HepG2 (cell line): ENCODE measurements around the gene GRIFIN. TPM values are rescaled to one million over a fixed set of nuclear protein-coding genes. Genes with fewer than 3 reads are reported as not detected.

Experiments used
- EP300 ChIP-seq, 3 experiments: sonication (generic) in 1 of 3; formaldehyde crosslinking in 1 of 3; IDR thresholded peaks; 2 replicates each; pipeline versions ENCODE4 v1.5.1 to v1.6.1; 2011 to 2020; ENCODE audit warnings: low read depth in 2 of 3, low read length in 2 of 3, borderline replicate concordance in 1 of 3, improper control_type of control experiment in 1 of 3, mild to moderate bottlenecking in 1 of 3, missing genetic modification reagents in 1 of 3, moderate library complexity in 1 of 3
- HMG20A ChIP-seq: IDR thresholded peaks from 2 replicates; pipeline ENCODE4 v1.6.1; 2016; ENCODE audit warnings: borderline replicate concordance
- ISL2 ChIP-seq: sonication (generic); formaldehyde crosslinking; IDR thresholded peaks from 2 replicates; pipeline ENCODE4 v1.5.0; 2020; ENCODE audit warnings: missing genetic modification reagents
- NCOA5 ChIP-seq: sonication (generic); formaldehyde crosslinking; IDR thresholded peaks from 2 replicates; pipeline ENCODE4 v1.4.0; 2020; ENCODE audit warnings: missing genetic modification reagents
- PLSCR1 ChIP-seq: sonication (generic); formaldehyde crosslinking; IDR thresholded peaks from 2 replicates; pipeline ENCODE4 v1.5.0; 2020; ENCODE audit warnings: missing genetic modification reagents, mild to moderate bottlenecking, borderline replicate concordance
- PRDM10 ChIP-seq: sonication (generic); formaldehyde crosslinking; IDR thresholded peaks from 2 replicates; pipeline ENCODE4 v1.4.0; 2020; ENCODE audit warnings: low read depth, missing genetic modification reagents
- PREB ChIP-seq: sonication (generic); formaldehyde crosslinking; IDR thresholded peaks from 2 replicates; pipeline ENCODE4 v1.4.0; 2020; ENCODE audit warnings: missing genetic modification reagents
- TCF12 ChIP-seq, 2 experiments: fragments of 450-650 bp in 1 of 2; sonication (generic) in 1 of 2; formaldehyde crosslinking in 1 of 2; IDR thresholded peaks; 2 replicates each; pipeline versions ENCODE4 v1.6.1 to v1.8.0; 2017 to 2022; ENCODE audit warnings: antibody characterized with exemption in 1 of 2, mild to moderate bottlenecking in 1 of 2, missing genetic modification reagents in 1 of 2, moderate library complexity in 1 of 2
- TCF7 ChIP-seq: sonication (generic); IDR thresholded peaks from 2 replicates; pipeline ENCODE4 v1.6.1; 2016; ENCODE audit warnings: antibody characterized with exemption, low read depth
- THAP8 ChIP-seq: sonication (generic); formaldehyde crosslinking; IDR thresholded peaks from 2 replicates; pipeline ENCODE4 v1.5.1; 2020; ENCODE audit warnings: missing genetic modification reagents, mild to moderate bottlenecking, borderline replicate concordance
- ZNF329 ChIP-seq: sonication (generic); formaldehyde crosslinking; IDR thresholded peaks from 2 replicates; pipeline ENCODE4 v1.9.0; 2021; ENCODE audit warnings: low read depth, mild to moderate bottlenecking, missing genetic modification reagents
- ZNF441 ChIP-seq: sonication (generic); formaldehyde crosslinking; IDR thresholded peaks from 2 replicates; pipeline ENCODE4 v1.7.0; 2021; ENCODE audit warnings: missing genetic modification reagents, borderline replicate concordance
- polyA plus RNA-seq, 8 experiments: library from polyadenylated mRNA; depleted of rRNA in 3 of 8; stranded (reverse) in 7 of 8; unstranded in 1 of 8; fragments of >200 nt; fragmentation: Illumina TruSeq in 4 of 8; extraction: Trizol in 4 of 8; gene quantifications; 2 replicates each; pipeline versions ENCODE4 v1.2.1 to v1.2.3, GENCODE V29; 2011 to 2016; ENCODE audit warnings: low read depth in 4 of 8, missing spikeins in 1 of 8, mixed read lengths in 1 of 8; ENCODE audit not compliant: insufficient read depth in 1 of 8
- total RNA-seq, 5 experiments: library from RNA; depleted of rRNA; stranded (reverse); fragments of >200 nt; fragmentation: Illumina TruSeq; extraction: Trizol; gene quantifications; 2 replicates each; pipeline ENCODE4 v1.2.3, GENCODE V29; 2016; ENCODE audit warnings: low read depth in 1 of 5
- TF ChIP-seq, protein P1 (sequence below): IDR thresholded peaks from 2 replicates; pipeline ENCODE4 v1.6.1; 2016
- TF ChIP-seq, protein P2 (sequence below): sonication (generic); formaldehyde crosslinking; IDR thresholded peaks from 2 replicates; pipeline ENCODE4 v1.4.0; 2020; ENCODE audit warnings: mild to moderate bottlenecking, missing genetic modification reagents
- TF ChIP-seq, protein P3 (sequence below): IDR thresholded peaks from 2 replicates; pipeline ENCODE4 v1.6.1; 2016; ENCODE audit warnings: mild to moderate bottlenecking

The GRIFIN gene
- total and polyA plus RNA-seq, 2 of the 13 experiments (the other 11 are each of a cell fraction or from before 2014, with no cell fraction given) = not detected

DNA sequence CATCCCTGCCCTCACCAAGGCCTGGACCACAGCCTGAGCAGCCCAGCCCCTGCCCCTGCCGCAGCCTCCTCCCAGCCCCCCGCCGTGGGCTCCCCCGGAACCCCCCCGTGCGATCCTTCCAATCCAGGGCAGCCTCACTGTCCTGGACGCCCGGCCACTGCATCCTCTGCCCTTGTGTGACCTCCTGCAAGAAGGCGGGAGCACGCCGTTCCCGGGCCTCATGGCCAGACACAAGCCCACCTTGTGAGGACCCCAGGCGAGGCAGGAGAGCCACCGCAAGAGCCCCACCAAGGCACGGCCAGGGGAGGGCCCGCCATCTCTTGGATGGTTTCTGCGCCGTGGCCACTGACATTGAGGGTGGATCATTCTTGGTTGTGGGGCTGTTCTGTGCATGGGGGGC is 35.6 kb upstream of the GRIFIN start (continued):
- TF ChIP-seq PRDM10 (no peak), THAP8 (CRISPR knock-in tag) (no peak), HMG20A (CRISPR knock-in tag) (no peak), TCF7 (no peak), ZNF441 (no peak; the same call in 1 of the 2 replicates), PLSCR1 (no peak), TCF12 (IDR thresholded peaks at IDR 0.05) (no peak), TCF12 (CRISPR knock-in tag; IDR thresholded peaks at IDR 0.05) (no peak; the same call in 1 of the 2 replicates), PREB (CRISPR knock-in tag) (no peak), EP300 (IDR thresholded peaks at IDR 0.05; ENCODE audit: low read depth in 2 of 2, low read length in 2 of 2) (no peak), EP300 (CRISPR knock-in tag; IDR thresholded peaks at IDR 0.05; ENCODE audit: borderline replicate concordance) (no peak), ISL2 (CRISPR knock-in tag) (no peak), ZNF329 (CRISPR knock-in tag) (no peak), NCOA5 (no peak)
- TF ChIP-seq, protein P1, sequence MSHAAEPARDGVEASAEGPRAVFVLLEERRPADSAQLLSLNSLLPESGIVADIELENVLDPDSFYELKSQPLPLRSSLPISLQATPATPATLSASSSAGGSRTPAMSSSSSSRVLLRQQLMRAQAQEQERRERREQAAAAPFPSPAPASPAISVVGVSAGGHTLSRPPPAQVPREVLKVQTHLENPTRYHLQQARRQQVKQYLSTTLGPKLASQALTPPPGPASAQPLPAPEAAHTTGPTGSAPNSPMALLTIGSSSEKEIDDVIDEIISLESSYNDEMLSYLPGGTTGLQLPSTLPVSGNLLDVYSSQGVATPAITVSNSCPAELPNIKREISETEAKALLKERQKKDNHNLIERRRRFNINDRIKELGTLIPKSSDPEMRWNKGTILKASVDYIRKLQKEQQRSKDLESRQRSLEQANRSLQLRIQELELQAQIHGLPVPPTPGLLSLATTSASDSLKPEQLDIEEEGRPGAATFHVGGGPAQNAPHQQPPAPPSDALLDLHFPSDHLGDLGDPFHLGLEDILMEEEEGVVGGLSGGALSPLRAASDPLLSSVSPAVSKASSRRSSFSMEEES (CRISPR knock-in tag) = no peak
- TF ChIP-seq, protein P2, sequence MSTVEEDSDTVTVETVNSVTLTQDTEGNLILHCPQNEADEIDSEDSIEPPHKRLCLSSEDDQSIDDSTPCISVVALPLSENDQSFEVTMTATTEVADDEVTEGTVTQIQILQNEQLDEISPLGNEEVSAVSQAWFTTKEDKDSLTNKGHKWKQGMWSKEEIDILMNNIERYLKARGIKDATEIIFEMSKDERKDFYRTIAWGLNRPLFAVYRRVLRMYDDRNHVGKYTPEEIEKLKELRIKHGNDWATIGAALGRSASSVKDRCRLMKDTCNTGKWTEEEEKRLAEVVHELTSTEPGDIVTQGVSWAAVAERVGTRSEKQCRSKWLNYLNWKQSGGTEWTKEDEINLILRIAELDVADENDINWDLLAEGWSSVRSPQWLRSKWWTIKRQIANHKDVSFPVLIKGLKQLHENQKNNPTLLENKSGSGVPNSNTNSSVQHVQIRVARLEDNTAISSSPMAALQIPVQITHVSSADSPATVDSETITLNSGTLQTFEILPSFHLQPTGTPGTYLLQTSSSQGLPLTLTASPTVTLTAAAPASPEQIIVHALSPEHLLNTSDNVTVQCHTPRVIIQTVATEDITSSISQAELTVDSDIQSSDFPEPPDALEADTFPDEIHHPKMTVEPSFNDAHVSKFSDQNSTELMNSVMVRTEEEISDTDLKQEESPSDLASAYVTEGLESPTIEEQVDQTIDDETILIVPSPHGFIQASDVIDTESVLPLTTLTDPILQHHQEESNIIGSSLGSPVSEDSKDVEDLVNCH (CRISPR knock-in tag) = no peak
- TF ChIP-seq, protein P3, sequence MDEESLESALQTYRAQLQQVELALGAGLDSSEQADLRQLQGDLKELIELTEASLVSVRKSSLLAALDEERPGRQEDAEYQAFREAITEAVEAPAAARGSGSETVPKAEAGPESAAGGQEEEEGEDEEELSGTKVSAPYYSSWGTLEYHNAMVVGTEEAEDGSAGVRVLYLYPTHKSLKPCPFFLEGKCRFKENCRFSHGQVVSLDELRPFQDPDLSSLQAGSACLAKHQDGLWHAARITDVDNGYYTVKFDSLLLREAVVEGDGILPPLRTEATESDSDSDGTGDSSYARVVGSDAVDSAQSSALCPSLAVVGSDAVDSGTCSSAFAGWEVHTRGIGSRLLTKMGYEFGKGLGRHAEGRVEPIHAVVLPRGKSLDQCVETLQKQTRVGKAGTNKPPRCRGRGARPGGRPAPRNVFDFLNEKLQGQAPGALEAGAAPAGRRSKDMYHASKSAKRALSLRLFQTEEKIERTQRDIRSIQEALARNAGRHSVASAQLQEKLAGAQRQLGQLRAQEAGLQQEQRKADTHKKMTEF (CRISPR knock-in tag) = no peak
